ENCODE data around the gene SBF1. TPM values are rescaled to one million over a fixed set of nuclear protein-coding genes. Genes with fewer than 3 reads are reported as not detected.

The SBF1 gene
- total RNA-seq, 1 donor from 2014 or later = 206 TPM

DNA sequence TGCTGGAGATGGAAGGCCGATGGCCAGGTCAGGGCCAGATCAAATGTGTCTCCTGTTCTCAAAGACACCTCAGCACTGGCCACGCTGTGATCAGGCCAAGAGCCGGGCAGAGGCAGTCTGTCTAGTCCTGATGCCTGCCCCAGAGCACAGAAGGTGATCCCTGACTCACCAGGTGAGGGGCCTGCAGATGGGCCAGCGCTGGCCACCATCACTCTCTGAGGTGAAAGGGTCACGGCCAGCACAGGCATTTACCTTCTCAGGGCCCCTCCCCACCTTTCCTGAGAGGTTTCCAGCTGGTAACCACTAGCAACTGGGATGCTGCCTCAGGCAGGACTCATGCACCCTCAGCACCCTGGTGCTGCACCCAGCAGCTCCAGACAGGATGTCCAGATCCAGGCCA is 2.9 kb downstream of the SBF1 start:
- Mint-ChIP-seq H3K9me3 (ENCODE audit: unreplicated experiment) (peaks cover 13% of the 10 kb centered on the region), H3K36me3 (ENCODE audit: unreplicated experiment) (no peaks in the 10 kb centered on the region), H3K4me1 (ENCODE audit: low read depth, unreplicated experiment) (peaks cover 31% of the 10 kb centered on the region), H3K4me3 (ENCODE audit: unreplicated experiment) (peak overlapping the region; percentile 65), H3K27ac (ENCODE audit: unreplicated experiment) (peak overlapping the region; percentile 22), H3K27me3 (ENCODE audit: unreplicated experiment) (peaks cover 14% of the 10 kb centered on the region)
- TF ChIP-seq, protein P1, sequence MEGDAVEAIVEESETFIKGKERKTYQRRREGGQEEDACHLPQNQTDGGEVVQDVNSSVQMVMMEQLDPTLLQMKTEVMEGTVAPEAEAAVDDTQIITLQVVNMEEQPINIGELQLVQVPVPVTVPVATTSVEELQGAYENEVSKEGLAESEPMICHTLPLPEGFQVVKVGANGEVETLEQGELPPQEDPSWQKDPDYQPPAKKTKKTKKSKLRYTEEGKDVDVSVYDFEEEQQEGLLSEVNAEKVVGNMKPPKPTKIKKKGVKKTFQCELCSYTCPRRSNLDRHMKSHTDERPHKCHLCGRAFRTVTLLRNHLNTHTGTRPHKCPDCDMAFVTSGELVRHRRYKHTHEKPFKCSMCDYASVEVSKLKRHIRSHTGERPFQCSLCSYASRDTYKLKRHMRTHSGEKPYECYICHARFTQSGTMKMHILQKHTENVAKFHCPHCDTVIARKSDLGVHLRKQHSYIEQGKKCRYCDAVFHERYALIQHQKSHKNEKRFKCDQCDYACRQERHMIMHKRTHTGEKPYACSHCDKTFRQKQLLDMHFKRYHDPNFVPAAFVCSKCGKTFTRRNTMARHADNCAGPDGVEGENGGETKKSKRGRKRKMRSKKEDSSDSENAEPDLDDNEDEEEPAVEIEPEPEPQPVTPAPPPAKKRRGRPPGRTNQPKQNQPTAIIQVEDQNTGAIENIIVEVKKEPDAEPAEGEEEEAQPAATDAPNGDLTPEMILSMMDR (IDR thresholded peaks at IDR 0.05; ENCODE audit: partially characterized antibody, unreplicated experiment) = no peak
- DNase-seq = no peak

DNA sequence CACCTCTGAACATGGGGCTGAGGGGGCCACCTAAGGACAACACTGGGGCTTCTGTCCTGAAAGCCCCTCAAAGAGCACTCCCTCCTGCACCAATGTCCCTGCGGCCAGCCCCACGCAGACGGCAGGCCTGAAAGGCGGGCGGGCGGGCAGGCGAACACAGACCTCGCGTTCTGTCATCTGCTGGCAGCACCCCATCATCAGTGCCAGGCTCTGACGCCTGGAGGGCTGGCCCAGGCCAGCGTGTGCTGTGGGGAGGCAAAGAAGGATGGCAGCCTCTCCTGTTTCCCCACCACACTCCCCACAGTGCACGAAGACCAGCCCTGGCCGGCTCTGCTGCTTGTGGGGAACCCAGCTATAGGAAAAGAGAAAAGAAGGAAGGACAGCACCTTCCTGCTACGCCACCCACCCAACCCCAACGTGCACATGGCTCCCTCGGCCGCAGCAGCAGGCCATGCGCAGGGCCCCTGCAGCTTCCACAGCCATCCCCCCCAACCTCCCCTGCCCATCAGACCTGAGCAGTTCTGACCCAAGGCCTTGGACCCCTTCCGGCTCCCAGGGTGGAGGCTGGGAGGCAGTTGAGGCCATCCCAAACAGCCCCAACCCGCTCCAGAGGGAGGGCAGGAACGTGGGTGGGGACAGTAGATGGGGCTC is 3.5 kb downstream of the SBF1 start:
- Mint-ChIP-seq H3K9me3 (ENCODE audit: unreplicated experiment) (peaks cover 13% of the 10 kb centered on the region), H3K36me3 (ENCODE audit: unreplicated experiment) (no peaks in the 10 kb centered on the region), H3K4me3 (ENCODE audit: unreplicated experiment) (no peak overlapping the region), H3K27me3 (ENCODE audit: unreplicated experiment) (peaks cover 15% of the 10 kb centered on the region), H3K27ac (ENCODE audit: unreplicated experiment) (peak overlapping the region; percentile 22), H3K4me1 (ENCODE audit: low read depth, unreplicated experiment) (peaks cover 26% of the 10 kb centered on the region)
- TF ChIP-seq, protein P1 (IDR thresholded peaks at IDR 0.05; ENCODE audit: partially characterized antibody, unreplicated experiment) = no peak
- DNase-seq = no peak

DNA sequence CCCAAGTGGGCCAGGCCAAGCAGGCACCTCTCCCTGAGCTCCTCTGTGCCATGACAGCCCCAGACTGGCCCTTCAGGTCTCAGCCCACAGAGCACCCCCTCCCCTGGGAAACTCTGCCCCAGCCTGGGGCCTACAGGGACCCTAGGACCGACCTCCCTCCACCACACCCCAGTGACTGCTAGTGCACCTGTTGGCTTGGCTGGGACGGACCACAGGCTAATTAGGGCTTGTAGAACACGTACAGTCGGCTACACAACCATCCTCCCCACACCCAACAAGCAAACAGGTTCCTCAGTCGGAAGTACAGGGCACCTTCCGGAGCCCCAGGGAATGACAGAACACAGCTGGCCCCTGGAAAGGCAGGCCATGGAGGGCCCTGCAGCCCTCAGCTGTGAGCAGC is 4.3 kb downstream of the SBF1 start:
- DNase-seq = no peak
- peaks cover 25% of the 10 kb centered on the region for H3K4me1 Mint-ChIP-seq (ENCODE audit: low read depth, unreplicated experiment)
- no peaks in the 10 kb centered on the region for H3K36me3 Mint-ChIP-seq (ENCODE audit: unreplicated experiment)
- peak overlapping the region; percentile 38 for H3K4me3 Mint-ChIP-seq (ENCODE audit: unreplicated experiment)
- H3K9me3 Mint-ChIP-seq (ENCODE audit: unreplicated experiment) = peaks cover 9% of the 10 kb centered on the region
- TF ChIP-seq, protein P1 (IDR thresholded peaks at IDR 0.05; ENCODE audit: partially characterized antibody, unreplicated experiment) = no peak
- H3K27ac Mint-ChIP-seq (ENCODE audit: unreplicated experiment) = peak overlapping the region; percentile 66
- H3K27me3 Mint-ChIP-seq (ENCODE audit: unreplicated experiment) = peaks cover 14% of the 10 kb centered on the region

DNA sequence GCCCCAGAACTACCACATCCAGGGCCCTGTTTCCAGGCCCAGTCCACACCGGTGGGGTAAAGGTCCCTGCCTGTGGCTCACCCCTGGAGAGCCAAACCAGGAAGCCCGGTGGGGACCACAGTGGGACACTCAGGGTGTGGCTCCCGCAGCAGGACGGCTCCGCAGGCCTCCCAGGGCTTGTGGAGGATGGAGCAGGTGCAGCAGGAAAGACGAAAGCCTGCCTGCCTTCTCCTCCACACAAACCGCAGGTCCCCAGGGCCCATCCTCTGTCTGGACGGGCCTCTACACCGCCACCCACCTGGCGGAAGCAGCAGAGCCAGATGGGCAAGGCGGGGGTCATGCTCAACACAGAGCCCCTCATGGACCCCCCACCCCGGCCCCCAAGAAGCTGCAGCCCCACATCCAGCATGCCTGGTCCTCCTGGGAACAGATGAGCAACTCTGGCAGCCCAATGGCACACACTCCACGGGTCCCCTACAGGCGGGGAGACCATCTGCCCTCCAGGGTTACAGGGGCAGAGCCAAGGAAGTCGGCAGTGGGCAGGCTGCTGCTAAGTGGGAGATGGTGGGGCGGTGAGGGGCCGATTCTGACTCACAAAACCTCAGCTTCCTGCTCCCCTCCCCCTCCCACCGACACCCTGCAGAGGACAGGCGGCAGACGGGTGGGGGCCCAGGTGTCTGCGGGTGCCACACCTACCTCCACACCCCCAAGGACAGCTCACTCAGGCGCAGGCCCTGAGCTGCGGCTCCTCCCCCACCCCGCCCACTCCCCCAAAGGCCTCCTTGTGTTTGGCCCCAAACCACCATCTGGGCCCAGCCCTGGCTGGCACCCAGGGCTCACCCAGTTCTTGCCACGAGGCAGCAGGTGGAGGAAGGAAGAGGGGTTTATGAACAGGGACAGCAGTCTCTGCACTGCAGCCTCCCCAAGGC is 5.2 kb downstream of the SBF1 start:
- peaks cover 9% of the 10 kb centered on the region for H3K9me3 Mint-ChIP-seq (ENCODE audit: unreplicated experiment)
- H3K4me3 Mint-ChIP-seq (ENCODE audit: unreplicated experiment) = no peak overlapping the region
- no peak overlapping the region for H3K27ac Mint-ChIP-seq (ENCODE audit: unreplicated experiment)
- peaks cover 13% of the 10 kb centered on the region for H3K27me3 Mint-ChIP-seq (ENCODE audit: unreplicated experiment)
- DNase-seq = peak; percentile 63
- TF ChIP-seq, protein P1 (IDR thresholded peaks at IDR 0.05; ENCODE audit: partially characterized antibody, unreplicated experiment) = no peak
- no peaks in the 10 kb centered on the region for H3K36me3 Mint-ChIP-seq (ENCODE audit: unreplicated experiment)
- peaks cover 22% of the 10 kb centered on the region for H3K4me1 Mint-ChIP-seq (ENCODE audit: low read depth, unreplicated experiment)

DNA sequence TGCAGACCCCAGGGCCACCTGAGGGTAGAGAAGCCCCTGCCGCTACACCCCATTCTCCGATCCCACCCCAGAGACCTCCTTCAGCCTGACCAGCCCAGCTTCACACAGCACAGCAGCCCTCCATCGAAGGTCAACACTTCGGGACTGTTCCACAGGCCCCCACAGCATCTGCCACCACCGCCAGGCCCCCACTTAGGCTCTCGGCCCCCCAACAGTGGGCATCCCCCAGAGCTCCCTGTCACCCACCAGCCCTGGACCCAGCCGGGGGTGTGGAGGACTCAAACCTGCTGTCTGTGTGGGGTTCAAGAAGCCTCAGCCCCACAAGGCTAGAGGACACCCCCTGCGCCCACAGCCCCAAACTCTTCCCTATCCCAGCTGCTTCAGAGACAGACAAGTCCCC is 6.2 kb downstream of the SBF1 start:
- TF ChIP-seq, protein P1 (IDR thresholded peaks at IDR 0.05; ENCODE audit: partially characterized antibody, unreplicated experiment) = no peak
- H3K36me3 Mint-ChIP-seq (ENCODE audit: unreplicated experiment) = no peaks in the 10 kb centered on the region
- peak overlapping the region; percentile 58 for H3K4me3 Mint-ChIP-seq (ENCODE audit: unreplicated experiment)
- peak overlapping the region; percentile 34 for H3K27ac Mint-ChIP-seq (ENCODE audit: unreplicated experiment)
- H3K4me1 Mint-ChIP-seq (ENCODE audit: low read depth, unreplicated experiment) = peaks cover 17% of the 10 kb centered on the region
- no peak for DNase-seq
- peaks cover 12% of the 10 kb centered on the region for H3K27me3 Mint-ChIP-seq (ENCODE audit: unreplicated experiment)
- H3K9me3 Mint-ChIP-seq (ENCODE audit: unreplicated experiment) = peaks cover 5% of the 10 kb centered on the region

All from glutamatergic neuron (in vitro differentiated cells).